ENCODE measurements around the gene APOL4. TPM values are rescaled to one million over a fixed set of nuclear protein-coding genes. Genes with fewer than 3 reads are reported as not detected.

Gene APOL4
- total RNA-seq, 1 experiment from 2014 or later = not detected

GRCh38 chr22:36224245-36224644 lies 22.6 kb upstream of the APOL4 start:
- Histone ChIP-seq H2AFZ (no peak overlapping the region), H3K36me3 (ENCODE audit: low read depth) (no peaks in the 10 kb centered on the region), H3K9me2 (ENCODE audit: insufficient read depth) (no peaks in the 10 kb centered on the region), H3K4me2 (no peak overlapping the region), H3K4me1 (replicated peaks; ENCODE audit: insufficient read depth) (no peaks in the 10 kb centered on the region), H3K27ac (no peak overlapping the region), H4K20me1 (ENCODE audit: insufficient read depth) (no peaks in the 10 kb centered on the region), H3K4me3 (no peak overlapping the region), H3K79me2 (ENCODE audit: low read depth) (no peaks in the 10 kb centered on the region), H3K9me3 (ENCODE audit: insufficient read depth, low read depth) (no peaks in the 10 kb centered on the region), H3F3A (ENCODE audit: insufficient read depth, low read depth) (no peaks in the 10 kb centered on the region), H3K27me3 (ENCODE audit: insufficient read depth, low read depth) (no peaks in the 10 kb centered on the region)
- ChIA-PET POLR2A (ENCODE audit: unreplicated experiment) (no interaction called here), CTCF (no interaction called here)
- TF ChIP-seq EZH2 (IDR thresholded peaks at IDR 0.05; ENCODE audit: low read depth) = no peak
- no TSS peak for BruUV-seq (replicated peaks)
- intact Hi-C loops (cut with micrococcal nuclease; ENCODE audit: unreplicated experiment) = loop anchor here (5.0 kb wide), 1 partner anchor 77 kb away; no protein-coding TSS in a partner anchor
- DNase-seq = no peak

- Histone ChIP-seq H3K4me2 (no peak overlapping the region), H4K20me1 (ENCODE audit: insufficient read depth) (no peaks in the 10 kb centered on the region), H3K27ac (no peak overlapping the region), H2AFZ (no peak overlapping the region), H3K9me2 (ENCODE audit: insufficient read depth) (no peaks in the 10 kb centered on the region), H3K9me3 (ENCODE audit: insufficient read depth, low read depth) (no peaks in the 10 kb centered on the region), H3K4me1 (replicated peaks; ENCODE audit: insufficient read depth) (no peaks in the 10 kb centered on the region), H3K79me2 (ENCODE audit: low read depth) (no peaks in the 10 kb centered on the region), H3F3A (ENCODE audit: insufficient read depth, low read depth) (no peaks in the 10 kb centered on the region), H3K4me3 (no peak overlapping the region), H3K36me3 (ENCODE audit: low read depth) (no peaks in the 10 kb centered on the region), H3K27me3 (ENCODE audit: insufficient read depth, low read depth) (no peaks in the 10 kb centered on the region)
- intact Hi-C loops (cut with micrococcal nuclease; ENCODE audit: unreplicated experiment) = loop anchor here (5.0 kb wide), 1 partner anchor 76 kb away; no protein-coding TSS in a partner anchor
- ChIA-PET CTCF (no interaction called here), POLR2A (ENCODE audit: unreplicated experiment) (no interaction called here)
- BruUV-seq (replicated peaks) = no TSS peak
- DNase-seq = no peak
- TF ChIP-seq CTCF (conservative IDR thresholded peaks at IDR 0.05) (no peak), EZH2 (IDR thresholded peaks at IDR 0.05; ENCODE audit: low read depth) (no peak)
Measured at GRCh38 chr22:36223504-36223903, 21.9 kb upstream of the APOL4 start.

GRCh38 chr22:36222887-36223450 lies 21.4 kb upstream of the APOL4 start:
- Histone ChIP-seq H3K79me2 (ENCODE audit: low read depth) (no peaks in the 10 kb centered on the region), H3K4me3 (no peak overlapping the region), H3K27ac (no peak overlapping the region), H3K4me2 (no peak overlapping the region), H3K9me2 (ENCODE audit: insufficient read depth) (no peaks in the 10 kb centered on the region), H3K4me1 (replicated peaks; ENCODE audit: insufficient read depth) (no peaks in the 10 kb centered on the region), H4K20me1 (ENCODE audit: insufficient read depth) (no peaks in the 10 kb centered on the region), H3F3A (ENCODE audit: insufficient read depth, low read depth) (no peaks in the 10 kb centered on the region), H3K36me3 (ENCODE audit: low read depth) (no peaks in the 10 kb centered on the region), H3K27me3 (ENCODE audit: insufficient read depth, low read depth) (no peaks in the 10 kb centered on the region; the same call in 1 of the 2 replicates), H2AFZ (no peak overlapping the region), H3K9me3 (ENCODE audit: insufficient read depth, low read depth) (no peaks in the 10 kb centered on the region)
- CTCF ChIA-PET = no interaction called here
- intact Hi-C loops (cut with micrococcal nuclease; ENCODE audit: unreplicated experiment) = loop anchor here (5.0 kb wide), 1 partner anchor 76 kb away; no protein-coding TSS in a partner anchor
- POLR2A ChIA-PET (ENCODE audit: unreplicated experiment) = no interaction called here
- BruUV-seq (replicated peaks) = no TSS peak
- no peak for DNase-seq
- TF ChIP-seq CTCF (conservative IDR thresholded peaks at IDR 0.05) (no peak), EZH2 (IDR thresholded peaks at IDR 0.05; ENCODE audit: low read depth) (no peak)

Measured in PC-9 (cell line).